HFF-Myc (cell line): ENCODE data around the gene DGAT2L6.
"Not testable (repeated sequence)": the region's sequence is repeated elsewhere in the genome, so short reads cannot be mapped to it uniquely, and the experiment has no call there.

Source experiments
- DNase-seq: peaks from one replicate; pipeline ENCODE4 v3.0.0-alpha.2; 2011; ENCODE audit warnings: low read depth; ENCODE audit errors: extremely low read depth
- H3K4me3 ChIP-seq: replicated peaks from 2 replicates; pipeline ENCODE4 v1.5.1; 2011; ENCODE audit warnings: low read depth, mild to moderate bottlenecking, control low read depth, low read length
- TF ChIP-seq, protein P1 (sequence below): IDR thresholded peaks from 2 replicates; pipeline ENCODE4 v1.5.1; 2012; ENCODE audit warnings: mild to moderate bottlenecking, low read depth, low read length, control low read depth; ENCODE audit errors: missing control alignments

The DGAT2L6 gene

DNA sequence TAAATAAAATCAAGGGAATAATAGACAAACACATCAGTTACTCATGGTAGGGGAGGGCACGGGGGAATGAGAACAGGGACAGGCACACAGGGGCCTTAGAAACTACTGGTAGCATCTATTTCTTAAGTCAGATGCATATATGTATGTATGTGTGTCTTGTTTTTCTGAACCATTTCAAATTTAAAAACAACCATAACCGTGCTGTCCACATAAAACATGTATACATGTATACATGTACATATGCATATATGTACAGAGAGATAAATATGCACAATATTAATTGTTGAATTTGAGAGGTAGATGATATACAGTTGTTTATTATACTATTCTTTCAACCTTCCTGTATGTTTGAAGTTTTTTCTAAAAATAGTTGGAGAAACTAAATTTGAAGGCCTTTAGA lies 49.4 kb downstream of the DGAT2L6 start:
- DNase-seq, result no peak
- H3K4me3 ChIP-seq, result no peak overlapping the region
- TF ChIP-seq, protein P1, sequence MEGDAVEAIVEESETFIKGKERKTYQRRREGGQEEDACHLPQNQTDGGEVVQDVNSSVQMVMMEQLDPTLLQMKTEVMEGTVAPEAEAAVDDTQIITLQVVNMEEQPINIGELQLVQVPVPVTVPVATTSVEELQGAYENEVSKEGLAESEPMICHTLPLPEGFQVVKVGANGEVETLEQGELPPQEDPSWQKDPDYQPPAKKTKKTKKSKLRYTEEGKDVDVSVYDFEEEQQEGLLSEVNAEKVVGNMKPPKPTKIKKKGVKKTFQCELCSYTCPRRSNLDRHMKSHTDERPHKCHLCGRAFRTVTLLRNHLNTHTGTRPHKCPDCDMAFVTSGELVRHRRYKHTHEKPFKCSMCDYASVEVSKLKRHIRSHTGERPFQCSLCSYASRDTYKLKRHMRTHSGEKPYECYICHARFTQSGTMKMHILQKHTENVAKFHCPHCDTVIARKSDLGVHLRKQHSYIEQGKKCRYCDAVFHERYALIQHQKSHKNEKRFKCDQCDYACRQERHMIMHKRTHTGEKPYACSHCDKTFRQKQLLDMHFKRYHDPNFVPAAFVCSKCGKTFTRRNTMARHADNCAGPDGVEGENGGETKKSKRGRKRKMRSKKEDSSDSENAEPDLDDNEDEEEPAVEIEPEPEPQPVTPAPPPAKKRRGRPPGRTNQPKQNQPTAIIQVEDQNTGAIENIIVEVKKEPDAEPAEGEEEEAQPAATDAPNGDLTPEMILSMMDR, result no peak

DNA sequence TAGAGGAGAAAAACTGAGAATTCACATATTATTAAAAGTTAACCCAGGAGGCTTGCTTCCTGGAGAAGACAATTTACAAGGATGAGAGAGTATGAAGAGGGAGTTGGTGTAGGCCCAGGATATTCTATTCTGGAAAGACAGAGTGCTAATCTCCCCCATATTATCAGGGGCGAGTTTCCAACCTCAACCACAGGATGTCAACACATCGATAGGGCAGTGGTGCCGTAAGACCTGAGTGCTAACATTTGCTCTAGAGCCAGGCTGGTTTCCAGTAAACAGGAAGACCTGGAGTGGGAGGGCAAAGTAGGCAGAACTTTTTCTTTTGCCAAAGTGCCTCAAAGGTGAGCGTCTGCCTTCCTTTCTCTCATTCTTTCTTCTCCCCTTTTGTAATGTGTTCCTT lies 54.4 kb downstream of the DGAT2L6 start:
- DNase-seq, result no peak
- H3K4me3 ChIP-seq, result no peak overlapping the region
- TF ChIP-seq, protein P1, result no peak

DNA sequence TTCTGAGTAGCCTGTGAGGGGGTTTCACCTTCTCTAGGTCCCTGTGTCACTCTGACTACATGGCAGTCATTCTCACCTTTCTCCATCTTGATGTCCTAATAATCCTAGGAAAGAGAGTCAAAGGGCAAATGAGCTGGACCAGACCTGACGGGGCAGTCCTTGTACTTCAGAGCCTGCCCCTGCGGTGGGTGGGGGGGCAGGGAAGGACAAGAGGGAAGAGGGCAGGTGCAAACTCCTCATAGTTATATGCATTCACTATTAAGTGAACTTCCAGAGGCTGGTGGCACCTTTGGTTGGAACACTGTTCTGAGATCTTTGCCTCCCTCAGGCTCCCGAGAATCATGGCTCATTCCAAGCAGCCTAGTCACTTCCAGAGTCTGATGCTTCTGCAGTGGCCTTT lies 57.1 kb downstream of the DGAT2L6 start, which contains the start of gene AWAT1:
TSS of gene AWAT1 (plus strand) at position 301 of the 400 bp plus-strand sequence. CDS start at position 342, 41 bp downstream.
- TF ChIP-seq, protein P1, result no peak
- no peak within 1 kb of the TSS for H3K4me3 ChIP-seq
- no peak for DNase-seq

DNA sequence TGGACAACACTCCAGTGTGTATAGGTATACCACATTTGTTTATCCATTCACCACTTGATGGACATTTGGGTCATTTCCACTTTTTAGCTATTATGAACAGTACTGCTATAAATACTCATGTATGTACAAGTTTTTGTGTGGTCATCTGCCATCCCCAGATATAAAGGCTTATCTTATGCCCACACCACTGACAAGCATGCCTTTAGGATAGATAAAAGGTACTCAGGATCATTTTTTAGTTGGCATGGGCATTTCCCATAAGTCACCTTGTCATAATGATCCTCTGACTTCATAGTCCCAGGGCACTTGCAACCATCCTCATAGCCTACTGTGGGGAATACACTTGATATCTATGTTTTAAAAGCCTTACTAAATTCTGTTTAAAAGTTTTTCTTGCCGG lies 63.5 kb downstream of the DGAT2L6 start:
- H3K4me3 ChIP-seq, result no peak overlapping the region
- TF ChIP-seq, protein P1, result no peak
- DNase-seq, result no peak

DNA sequence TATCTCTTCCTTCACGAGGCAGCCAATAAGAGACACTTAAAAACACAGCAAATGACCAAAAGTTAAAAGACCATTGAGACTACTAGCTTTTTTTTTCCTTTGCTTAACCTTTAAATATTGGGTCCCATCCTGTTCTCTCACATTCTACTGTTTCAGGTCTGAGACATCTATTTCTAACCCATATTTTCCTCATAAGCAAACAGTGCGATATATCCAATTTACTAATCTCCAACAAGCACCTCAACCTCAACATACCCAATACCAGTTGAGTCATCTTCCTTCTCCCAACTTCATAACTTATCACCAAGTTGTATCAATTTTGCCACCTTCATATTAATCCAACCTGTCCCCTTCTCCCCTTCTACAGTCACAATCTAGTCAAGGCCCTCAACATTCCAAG lies 64.2 kb downstream of the DGAT2L6 start:
- TF ChIP-seq, protein P1, result no peak
- no peak overlapping the region for H3K4me3 ChIP-seq
- DNase-seq, result no peak

DNA sequence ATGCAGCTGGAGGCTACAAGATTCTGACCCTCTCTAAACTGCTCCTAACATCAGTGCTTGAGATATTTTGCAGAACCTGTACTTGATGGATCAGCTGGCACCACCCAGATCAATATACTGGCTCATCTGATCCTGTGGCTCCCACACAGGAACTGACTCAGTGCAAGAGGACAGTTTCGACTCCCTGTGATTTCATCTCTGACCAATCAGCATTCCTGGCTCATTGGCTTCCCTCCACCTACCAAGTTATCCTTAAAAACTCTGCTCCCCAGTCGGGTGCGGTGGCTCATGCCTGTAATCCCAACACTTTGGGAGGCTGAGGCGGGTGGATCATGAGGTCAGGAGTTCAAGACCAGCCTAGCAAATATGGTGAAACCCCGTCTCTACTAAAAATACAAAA lies 66.3 kb downstream of the DGAT2L6 start:
- not testable (repeated sequence) for DNase-seq, H3K4me3 ChIP-seq

DNA sequence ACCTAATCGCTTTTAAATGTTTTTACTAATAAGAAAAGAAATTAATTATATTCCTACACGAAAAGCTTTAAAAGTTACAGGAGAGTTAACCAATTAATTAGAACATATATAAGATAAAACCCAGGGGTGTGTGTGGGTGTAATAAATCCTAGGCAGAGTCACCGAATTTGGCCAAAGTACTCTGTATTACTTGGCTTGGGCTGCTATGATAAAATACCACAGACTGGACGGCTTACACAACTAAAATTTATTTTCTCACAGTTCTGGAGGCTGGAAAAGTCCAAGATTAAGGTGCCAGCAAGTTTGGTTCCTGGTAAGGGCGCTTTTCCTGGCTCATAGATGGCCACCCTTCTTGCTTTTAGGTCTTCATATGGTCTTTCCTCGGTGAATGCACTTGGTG lies 67.6 kb downstream of the DGAT2L6 start:
- TF ChIP-seq, protein P1, result no peak
- no peak overlapping the region for H3K4me3 ChIP-seq
- DNase-seq, result no peak

DNA sequence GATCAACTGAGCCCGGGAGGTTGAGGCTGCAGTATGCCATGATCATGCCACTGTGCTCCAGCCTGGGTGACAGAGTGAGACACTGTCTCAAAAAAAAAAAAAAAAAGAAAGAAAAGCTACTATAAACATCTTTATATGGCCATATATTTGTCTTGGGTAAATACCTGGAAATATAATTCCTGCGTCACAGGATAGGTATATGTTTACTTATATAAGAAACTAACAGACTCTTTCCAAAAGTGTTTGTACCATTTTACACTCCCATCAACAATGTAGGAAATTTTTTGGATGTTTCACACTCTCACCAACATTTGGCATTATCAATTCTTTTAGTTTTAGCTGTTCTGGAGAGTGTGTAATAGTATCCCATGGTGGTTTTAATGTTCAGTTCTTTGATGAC lies 70.0 kb downstream of the DGAT2L6 start:
- H3K4me3 ChIP-seq, result no peak overlapping the region
- DNase-seq, result no peak
- TF ChIP-seq, protein P1, result no peak
